ENCODE results near the gene TSPAN18. TPM values are rescaled to one million over a fixed set of nuclear protein-coding genes. Genes with fewer than 3 reads are reported as not detected.
A peak's percentile ranks its signal among the peaks of the same experiment; 100 is the strongest.

Gene TSPAN18
- total and polyA plus RNA-seq, 7 donors = 5.2 to 21.7 (median 8.0) TPM

GRCh38 chr11:44978274-44978960 lies 251.7 kb downstream of the TSPAN18 start:
- no peaks in the 10 kb centered on the region for H3K27me3 ChIP-seq (ENCODE audit: insufficient read depth in 3 of 3, low read length in 2 of 3)
- no peak overlapping the region for H3K4me3 ChIP-seq
- DNase-seq = no peak
- no peaks in the 10 kb centered on the region for H3K9me3 ChIP-seq
- no peaks in the 10 kb centered on the region for H3K4me1 ChIP-seq
- ATAC-seq = no peak
- TF ChIP-seq CTCF (IDR thresholded peaks at IDR 0.05) = no peak
- H3K27ac ChIP-seq = no peak overlapping the region
- intact Hi-C loops (cut with DNase I) = no loop called here
- 59 to 75% (median 74%) methylated on average over 3 of the region's 3 CpGs for WGBS, 3 donors
- no peaks in the 10 kb centered on the region for H3K36me3 ChIP-seq (ENCODE audit: insufficient read depth in 1 of 2, low read depth in 1 of 2)

GRCh38 chr11:44978961-44979331 lies 252.2 kb downstream of the TSPAN18 start:
- intact Hi-C loops (cut with DNase I) = no loop called here
- no peak overlapping the region for H3K27ac ChIP-seq
- ATAC-seq (no peak), DNase-seq (no peak)
- no peak for TF ChIP-seq CTCF (IDR thresholded peaks at IDR 0.05)
- no peaks in the 10 kb centered on the region for H3K36me3 ChIP-seq (ENCODE audit: insufficient read depth in 1 of 2, low read depth in 1 of 2)
- 87 to 100% (median 96%) methylated on average over 1 of the region's 1 CpG for WGBS, 3 donors
- no peaks in the 10 kb centered on the region for H3K4me1 ChIP-seq
- no peaks in the 10 kb centered on the region for H3K27me3 ChIP-seq (ENCODE audit: insufficient read depth in 3 of 3, low read length in 2 of 3)
- no peaks in the 10 kb centered on the region for H3K9me3 ChIP-seq
- no peak overlapping the region for H3K4me3 ChIP-seq

- Histone ChIP-seq H3K27ac (no peak overlapping the region), H3K27me3 (ENCODE audit: insufficient read depth in 3 of 3, low read length in 2 of 3) (no peaks in the 10 kb centered on the region), H3K36me3 (ENCODE audit: insufficient read depth in 1 of 2, low read depth in 1 of 2) (no peaks in the 10 kb centered on the region), H3K4me3 (no peak overlapping the region), H3K9me3 (no peaks in the 10 kb centered on the region), H3K4me1 (no peaks in the 10 kb centered on the region)
- TF ChIP-seq CTCF (IDR thresholded peaks at IDR 0.05) = no peak
- 70 to 81% (median 76%) methylated on average over 24 of the region's 24 CpGs for WGBS, 3 donors
- ATAC-seq (peak in 3 of 4 donors; percentile 38 to 43 (median 41)), DNase-seq (no peak)
- intact Hi-C loops (cut with DNase I) = no loop called here
These were observed 253.0 kb downstream of the TSPAN18 start for GRCh38 chr11:44979543-44980399.

GRCh38 chr11:44980533-44981427 lies 254.0 kb downstream of the TSPAN18 start:
- Histone ChIP-seq H3K27ac (no peak overlapping the region), H3K4me3 (no peak overlapping the region), H3K4me1 (no peaks in the 10 kb centered on the region), H3K9me3 (no peaks in the 10 kb centered on the region), H3K36me3 (ENCODE audit: insufficient read depth in 1 of 2, low read depth in 1 of 2) (no peaks in the 10 kb centered on the region), H3K27me3 (ENCODE audit: insufficient read depth in 3 of 3, low read length in 2 of 3) (no peaks in the 10 kb centered on the region)
- WGBS, 3 donors = 76 to 78% (median 77%) methylated on average over 15 of the region's 15 CpGs
- DNase-seq (no peak), ATAC-seq (no peak)
- intact Hi-C loops (cut with DNase I) = no loop called here
- TF ChIP-seq CTCF (IDR thresholded peaks at IDR 0.05) = no peak

Other genes with a start within 250 kb of the TSPAN18 start
- 100 to 1,000 TPM in 1 of 4 donors, 10 to 100 TPM in 3; 25.9 to 162 (median 50.2) TPM for gene CD82, start 161.3 kb upstream of the TSPAN18 start, total RNA-seq
- 10 to 100 TPM; 13.3 to 22.1 (median 13.7) TPM for gene CD82, start 161.3 kb upstream of the TSPAN18 start, polyA plus RNA-seq
- gene TP53I11, start 223.9 kb downstream of the TSPAN18 start, total RNA-seq = 10 to 100 TPM in 3 of 4 donors, 1 to 10 TPM in 1; 8.3 to 16.5 (median 15.0) TPM
- gene TP53I11, start 223.9 kb downstream of the TSPAN18 start, polyA plus RNA-seq = 1 to 10 TPM; 4.8 to 8.2 (median 4.9) TPM